Ovary (tissue), 9 donors: ENCODE measurements around the gene PMEPA1. TPM values are rescaled to one million over a fixed set of nuclear protein-coding genes. Genes with fewer than 3 reads are reported as not detected.
A peak's percentile ranks its signal among the peaks of the same experiment; 100 is the strongest.

Experiments used
- DNase-seq, 5 donors: peaks; one replicate each; pipeline ENCODE4 v3.0.0-alpha.2; 2019 to 2020
- H3K27ac ChIP-seq, 2 donors: fragments of 200-600 bp; one replicate each; pipeline versions ENCODE4 v1.5.1 to v1.8.0; 2019 to 2022
- H3K27me3 ChIP-seq: fragments of 200-600 bp; one replicate; pipeline ENCODE4 v1.8.0; 2022
- H3K36me3 ChIP-seq: fragments of 200-600 bp; sonication (generic); one replicate; pipeline ENCODE4 v1.5.1; 2019
- H3K4me1 ChIP-seq: one replicate; pipeline ENCODE4 v1.8.1; 2013; ENCODE audit warnings: mild to moderate bottlenecking, moderate library complexity; ENCODE audit not compliant: insufficient read depth
- H3K4me3 ChIP-seq: fragments of 200-600 bp; sonication (generic); one replicate; pipeline ENCODE4 v1.5.1; 2017
- H3K9me3 ChIP-seq, 2 donors: fragments of 200-600 bp in 1 of 2; sonication (generic) in 1 of 2; one replicate each; pipeline versions ENCODE4 v1.5.1 to v1.8.1; 2013 to 2019; ENCODE audit warnings: mild to moderate bottlenecking in 1 of 2, moderate library complexity in 1 of 2
- EP300 ChIP-seq: sonication (generic); formaldehyde crosslinking; IDR thresholded peaks from one replicate; pipeline ENCODE4 v1.6.1; 2017; ENCODE audit warnings: antibody characterized with exemption
- POLR2A ChIP-seq: fragments of 450-650 bp; IDR thresholded peaks from one replicate; pipeline ENCODE4 v1.6.1; 2017; ENCODE audit warnings: antibody characterized with exemption, mild to moderate bottlenecking, moderate library complexity
- WGBS, 3 donors: extraction: QIAGEN DNeasy Blood & Tissue Kit in 1 of 3; methylation state at CpG; one replicate each; pipeline versions ENCODE4 v1.1.5 to v1.1.7; 2013 to 2017; 5-methylcytosine and 5-hydroxymethylcytosine counted together
- intact Hi-C, 4 donors: fragments of 100-400 bp; cut with DNase I; formaldehyde crosslinking; loops; one replicate each; pipeline versions ENCODE4 v1.11.0 to v1.15.1; 2022 to 2023
- polyA plus RNA-seq, 2 donors: library from polyadenylated mRNA; stranded (reverse); fragments of 200-250 nt in 1 of 2; fragments of 350-450 nt in 1 of 2; fragmentation: Illumina TruSeq in 1 of 2; extraction: RNeasy Lipid Tissue Mini Kit (QIAGEN cat#74804) in 1 of 2; gene quantifications; one replicate each; pipeline ENCODE4 v1.2.3, GENCODE V29; 2013 to 2014
- total RNA-seq, 7 donors: library from RNA; depleted of rRNA in 2 of 7; stranded (reverse); fragments of >200 nt in 2 of 7; fragmentation: NEBNext Ultra II Directional in 3 of 7; extraction: Animal tissue kit (Norgen Biotek cat#: 25700) in 3 of 7; gene quantifications; one replicate each; pipeline versions ENCODE4 v1.1.0 to v1.2.4, GENCODE V29; 2016 to 2023
- TF ChIP-seq, protein P1 (sequence below), 3 donors: fragments of 450-650 bp in 2 of 3; fragments of 200-600 bp in 1 of 3; IDR thresholded peaks; one replicate each; pipeline versions ENCODE4 v1.5.1 to v1.8.0; 2016 to 2022; ENCODE audit warnings: antibody characterized with exemption in 3 of 3, mild to moderate bottlenecking in 1 of 3
- donor health status: DM: no; HTN: no; CAD: no; lungs with moderate emphysema.
- donor health status: DM: no; HTN: no; CAD: no.
- donor health status: Bipolar disorder and iron deficiency.
- donor health status: DM: yes; HTN: yes; CAD: no.
- donor health status: DM: no; HTN: no; CAD: no.
- donor health status: DM: yes; HTN: yes; CAD: no.

PMEPA1 gene
- total and polyA plus RNA-seq, 9 donors, result 2.7 to 73.4 (median 17.6) TPM

DNA sequence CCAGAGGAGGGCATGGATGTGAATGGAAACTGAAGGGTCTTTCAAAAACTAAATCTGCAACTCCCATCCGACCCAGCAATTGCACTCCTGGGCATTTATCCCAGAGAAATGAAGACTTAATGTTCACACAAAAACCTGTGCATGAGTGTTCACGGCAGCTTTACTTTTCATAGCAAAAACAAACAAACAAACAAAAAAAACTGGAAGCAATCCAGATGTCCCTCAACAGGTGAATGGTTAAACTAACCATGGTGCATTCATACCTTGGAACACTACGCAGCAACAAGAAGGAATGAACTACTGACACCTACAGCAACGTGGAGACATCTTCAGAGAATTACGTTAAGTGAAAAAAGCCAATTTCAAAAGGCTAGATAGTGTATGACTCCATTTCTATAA lies 32.2 kb downstream of the PMEPA1 start:
- no peak for TF ChIP-seq POLR2A
- no peak for TF ChIP-seq EP300
- TF ChIP-seq, protein P1, sequence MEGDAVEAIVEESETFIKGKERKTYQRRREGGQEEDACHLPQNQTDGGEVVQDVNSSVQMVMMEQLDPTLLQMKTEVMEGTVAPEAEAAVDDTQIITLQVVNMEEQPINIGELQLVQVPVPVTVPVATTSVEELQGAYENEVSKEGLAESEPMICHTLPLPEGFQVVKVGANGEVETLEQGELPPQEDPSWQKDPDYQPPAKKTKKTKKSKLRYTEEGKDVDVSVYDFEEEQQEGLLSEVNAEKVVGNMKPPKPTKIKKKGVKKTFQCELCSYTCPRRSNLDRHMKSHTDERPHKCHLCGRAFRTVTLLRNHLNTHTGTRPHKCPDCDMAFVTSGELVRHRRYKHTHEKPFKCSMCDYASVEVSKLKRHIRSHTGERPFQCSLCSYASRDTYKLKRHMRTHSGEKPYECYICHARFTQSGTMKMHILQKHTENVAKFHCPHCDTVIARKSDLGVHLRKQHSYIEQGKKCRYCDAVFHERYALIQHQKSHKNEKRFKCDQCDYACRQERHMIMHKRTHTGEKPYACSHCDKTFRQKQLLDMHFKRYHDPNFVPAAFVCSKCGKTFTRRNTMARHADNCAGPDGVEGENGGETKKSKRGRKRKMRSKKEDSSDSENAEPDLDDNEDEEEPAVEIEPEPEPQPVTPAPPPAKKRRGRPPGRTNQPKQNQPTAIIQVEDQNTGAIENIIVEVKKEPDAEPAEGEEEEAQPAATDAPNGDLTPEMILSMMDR (IDR thresholded peaks at IDR 0.05), result no peak
- no peaks in the 10 kb centered on the region for H3K9me3 ChIP-seq
- no peak for DNase-seq
- no peaks in the 10 kb centered on the region for H3K27me3 ChIP-seq
- intact Hi-C loops, result no loop called here
- H3K27ac ChIP-seq, result no peak overlapping the region
- H3K4me3 ChIP-seq, result no peak overlapping the region
- no peaks in the 10 kb centered on the region for H3K36me3 ChIP-seq
- peaks cover 25% of the 10 kb centered on the region for H3K4me1 ChIP-seq
- WGBS, 3 donors, result 74 to 88% (median 81%) methylated on average over 5 of the region's 5 CpGs

DNA sequence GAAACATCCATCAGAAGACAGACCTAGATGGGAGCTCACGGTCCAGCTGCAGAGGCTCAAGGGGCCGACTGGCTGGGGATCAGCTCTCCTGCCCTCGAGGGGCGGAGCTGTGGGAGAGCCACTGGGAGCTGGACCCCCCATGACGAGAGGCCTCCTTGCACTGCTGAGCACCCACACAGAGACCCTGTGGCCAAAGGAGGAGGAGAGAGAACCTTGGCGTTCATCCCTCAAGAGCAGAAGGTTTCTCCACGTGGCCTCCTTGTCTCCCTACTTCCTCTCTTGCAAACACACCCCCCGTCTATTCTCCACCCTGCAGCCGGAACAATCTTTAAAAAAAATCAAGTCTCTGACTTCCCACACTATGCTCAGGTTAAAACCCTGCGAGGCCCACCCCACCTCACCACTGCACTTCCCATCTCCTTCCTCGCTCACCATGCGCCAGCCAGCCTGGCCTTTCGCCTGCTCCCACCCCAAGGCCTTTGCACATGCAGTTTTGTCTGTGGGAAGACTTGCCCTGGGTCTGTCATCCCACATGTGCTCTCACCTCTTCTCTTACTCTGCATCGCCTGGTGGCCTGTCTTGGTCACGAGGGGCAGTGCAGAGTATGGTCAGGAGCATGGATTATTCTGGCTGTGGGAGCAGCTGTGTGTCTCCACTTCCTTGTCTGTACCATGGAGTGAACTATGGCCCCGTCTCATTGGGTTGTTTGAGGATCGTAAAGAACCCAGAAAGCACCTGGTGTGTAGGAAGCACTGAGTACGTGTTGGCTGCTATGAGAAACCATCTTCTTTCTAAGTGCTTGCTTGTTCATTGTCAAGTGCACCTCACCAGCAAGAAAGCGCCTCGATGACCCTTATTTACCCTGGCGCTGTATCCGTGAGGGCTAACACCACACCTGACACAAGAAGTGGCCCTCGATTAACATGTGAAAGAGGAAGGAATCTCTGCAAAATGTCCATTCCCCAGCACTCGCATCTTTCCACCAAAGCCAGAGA lies 32.9 kb downstream of the PMEPA1 start:
- peak in 2 of 5 donors; percentile 33 to 66 for DNase-seq
- Histone ChIP-seq H3K27me3 (no peaks in the 10 kb centered on the region), H3K4me1 (peaks cover 26% of the 10 kb centered on the region), H3K36me3 (no peaks in the 10 kb centered on the region), H3K4me3 (no peak overlapping the region), H3K27ac (no peak overlapping the region), H3K9me3 (no peaks in the 10 kb centered on the region)
- WGBS, 3 donors, result 59 to 67% (median 61%) methylated on average over 24 of the region's 24 CpGs
- intact Hi-C loops, result no loop called here
- no peak for TF ChIP-seq EP300
- TF ChIP-seq, protein P1 (IDR thresholded peaks at IDR 0.05), result no peak
- TF ChIP-seq POLR2A, result no peak

DNA sequence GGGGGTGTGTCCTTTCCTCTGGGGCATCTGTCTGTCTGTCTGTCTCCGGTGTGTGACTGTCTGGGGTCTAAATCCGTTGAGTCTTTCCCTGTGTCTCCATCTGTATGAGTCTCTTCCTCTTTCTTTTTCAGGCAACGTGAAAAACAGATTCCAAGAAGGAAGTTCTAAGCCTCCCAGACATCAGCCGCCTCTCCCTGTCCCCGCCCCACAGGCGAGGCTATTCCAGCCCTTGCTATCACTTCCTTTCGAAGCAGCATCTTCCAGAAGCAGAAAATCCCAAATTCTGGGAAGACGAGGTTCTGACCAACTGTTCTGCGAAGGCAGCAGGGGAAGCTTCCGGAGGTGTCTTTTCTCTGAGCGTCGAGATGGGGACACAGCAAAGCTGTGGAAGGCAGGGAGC lies 34.0 kb downstream of the PMEPA1 start:
- peaks cover 23% of the 10 kb centered on the region for H3K4me1 ChIP-seq
- WGBS, 3 donors, result 64 to 71% (median 67%) methylated on average over 12 of the region's 12 CpGs
- intact Hi-C loops, result no loop called here
- no peaks in the 10 kb centered on the region for H3K36me3 ChIP-seq
- no peak for DNase-seq
- H3K9me3 ChIP-seq, result no peaks in the 10 kb centered on the region
- H3K27ac ChIP-seq, result no peak overlapping the region
- no peaks in the 10 kb centered on the region for H3K27me3 ChIP-seq
- TF ChIP-seq, protein P1 (IDR thresholded peaks at IDR 0.05), result no peak
- TF ChIP-seq EP300 (no peak), POLR2A (no peak)
- no peak overlapping the region for H3K4me3 ChIP-seq

DNA sequence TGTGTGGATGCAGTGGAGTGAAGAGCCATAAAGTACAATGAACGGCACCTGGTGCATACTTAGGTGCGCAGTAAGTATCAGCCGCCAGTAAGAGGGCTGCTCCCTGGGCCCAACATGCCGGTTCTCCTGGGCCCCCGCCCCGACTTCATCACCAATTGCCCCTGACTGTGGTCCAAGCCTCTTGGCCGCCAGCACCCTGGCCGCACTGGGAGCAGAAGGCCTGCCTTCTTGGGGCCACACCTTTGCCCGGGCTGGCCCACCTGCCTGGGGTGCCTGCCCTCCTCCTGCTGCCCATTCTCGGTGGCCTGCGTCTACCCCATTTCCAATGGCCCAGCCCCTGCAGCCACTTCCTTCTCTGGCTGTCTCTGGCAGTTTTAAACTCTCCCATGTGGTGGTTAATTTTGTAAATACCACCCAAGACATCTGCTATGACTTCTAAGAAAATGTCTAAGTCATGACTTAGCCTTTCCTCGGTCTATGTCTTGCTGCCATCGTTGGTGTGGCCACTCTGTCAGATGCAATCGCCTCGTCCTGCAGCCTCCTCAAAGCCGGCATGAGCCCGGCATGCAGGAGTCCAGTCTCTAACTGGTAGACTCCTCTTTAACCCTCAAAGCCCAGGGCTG lies 36.8 kb downstream of the PMEPA1 start:
- Histone ChIP-seq H3K9me3 (no peaks in the 10 kb centered on the region), H3K36me3 (no peaks in the 10 kb centered on the region), H3K4me1 (peaks cover 16% of the 10 kb centered on the region), H3K4me3 (no peak overlapping the region), H3K27me3 (no peaks in the 10 kb centered on the region), H3K27ac (no peak overlapping the region)
- 88 to 94% (median 92%) methylated on average over 17 of the region's 17 CpGs for WGBS, 3 donors
- DNase-seq, result no peak
- intact Hi-C loops, result no loop called here
- TF ChIP-seq, protein P1 (IDR thresholded peaks at IDR 0.05), result no peak
- TF ChIP-seq POLR2A (no peak), EP300 (no peak)
